SJCRH30 (cell line): ENCODE data around the gene CDON. TPM values are rescaled to one million over a fixed set of nuclear protein-coding genes. Genes with fewer than 3 reads are reported as not detected.
"Not testable (repeated sequence)": the region's sequence is repeated elsewhere in the genome, so short reads cannot be mapped to it uniquely, and the experiment has no call there.

ENCODE experiments used
- DNase-seq, 2 experiments: peaks; one replicate each; pipeline ENCODE4 v3.0.0-alpha.2; 2015 to 2020
- H3K27ac ChIP-seq: fragments of 250-450 bp; sonication (Bioruptor Pico); 2 replicates; pipeline ENCODE4 v1.5.1; 2020; ENCODE audit warnings: mild to moderate bottlenecking, moderate library complexity
- H3K27me3 ChIP-seq: fragments of 250-450 bp; sonication (Bioruptor Pico); 2 replicates; pipeline ENCODE4 v1.5.1; 2020; ENCODE audit warnings: mild to moderate bottlenecking, moderate library complexity
- H3K36me3 ChIP-seq: fragments of 250-450 bp; sonication (Bioruptor Pico); 2 replicates; pipeline ENCODE4 v1.5.1; 2020; ENCODE audit warnings: mild to moderate bottlenecking, moderate library complexity
- H3K4me1 ChIP-seq: fragments of 250-450 bp; sonication (Bioruptor Pico); 2 replicates; pipeline ENCODE4 v1.5.1; 2020; ENCODE audit warnings: mild to moderate bottlenecking, moderate library complexity
- H3K4me3 ChIP-seq: fragments of 250-450 bp; sonication (Bioruptor Pico); 2 replicates; pipeline ENCODE4 v1.5.1; 2020; ENCODE audit warnings: mild to moderate bottlenecking, moderate library complexity
- H3K9me3 ChIP-seq: fragments of 250-450 bp; sonication (Bioruptor Pico); replicated peaks from 2 replicates; pipeline ENCODE4 v1.5.1; 2020; ENCODE audit warnings: mild to moderate bottlenecking, moderate library complexity
- total RNA-seq: library from RNA; depleted of rRNA; stranded (reverse); fragments of >200 nt; shearing (Covaris generic); gene quantifications from 2 replicates; pipeline ENCODE4 v1.2.3, GENCODE V29; 2014; rRNA removed

CDON gene
- total RNA-seq, 1 experiment from 2014 or later: 76.1 TPM

- Histone ChIP-seq H3K9me3 (no peaks in the 10 kb centered on the region), H3K27me3 (no peaks in the 10 kb centered on the region), H3K4me3 (no peak overlapping the region), H3K36me3 (no peaks in the 10 kb centered on the region), H3K4me1 (no peaks in the 10 kb centered on the region), H3K27ac (no peak overlapping the region)
- DNase-seq: no peak
These were observed 144.4 kb downstream of the CDON start for GRCh38 chr11:125918140-125918840.

GRCh38 chr11:125916683-125917347 lies 145.9 kb downstream of the CDON start:
- H3K27me3 ChIP-seq: no peaks in the 10 kb centered on the region
- no peak for DNase-seq
- no peaks in the 10 kb centered on the region for H3K4me1 ChIP-seq

GRCh38 chr11:125914601-125915000 lies 148.1 kb downstream of the CDON start:
- H3K36me3 ChIP-seq, H3K4me1 ChIP-seq, H3K27ac ChIP-seq, H3K9me3 ChIP-seq, H3K4me3 ChIP-seq, H3K27me3 ChIP-seq, DNase-seq: not testable (repeated sequence)

More at GRCh38 chr11:125916683-125917347, 145.9 kb downstream of the CDON start:
- no peak overlapping the region for H3K27ac ChIP-seq
- H3K9me3 ChIP-seq: no peaks in the 10 kb centered on the region
- no peak overlapping the region for H3K4me3 ChIP-seq
- H3K36me3 ChIP-seq: no peaks in the 10 kb centered on the region

GRCh38 chr11:125910226-125910849 lies 152.3 kb downstream of the CDON start:
- Histone ChIP-seq H3K9me3 (no peaks in the 10 kb centered on the region), H3K36me3 (no peaks in the 10 kb centered on the region), H3K4me3 (no peak overlapping the region), H3K27ac (no peak overlapping the region), H3K4me1 (no peaks in the 10 kb centered on the region), H3K27me3 (no peaks in the 10 kb centered on the region)
- DNase-seq: no peak

Other genes with a start within 250 kb of the CDON start
- not detected in 2 replicates for gene PATE4, start 229.6 kb downstream of the CDON start, total RNA-seq
- 2.0 and 2.2 TPM in 2 replicates for gene HYLS1, start 175.2 kb downstream of the CDON start, total RNA-seq
- 10.1 and 10.3 TPM in 2 replicates for gene PUS3, start 159.7 kb downstream of the CDON start, total RNA-seq
- gene DDX25, start 158.4 kb downstream of the CDON start, total RNA-seq: 0.18 TPM in 1 of 2 replicates, not detected in the other
- 0.02 TPM in 1 of 2 replicates, not detected in the other for gene VSIG10L2, start 116.8 kb downstream of the CDON start, total RNA-seq
- 23.5 and 26.6 TPM in 2 replicates for gene RPUSD4, start 148.8 kb upstream of the CDON start, total RNA-seq
- gene FAM118B, start 148.9 kb upstream of the CDON start, total RNA-seq: 19.6 and 24.5 TPM in 2 replicates
- 53.4 and 54.2 TPM in 2 replicates for gene SRPRA, start 206.0 kb upstream of the CDON start, total RNA-seq
- 21.9 and 23.8 TPM in 2 replicates for gene FOXRED1, start 206.3 kb upstream of the CDON start, total RNA-seq
- 0.76 and 1.1 TPM in 2 replicates for gene TIRAP, start 220.2 kb upstream of the CDON start, total RNA-seq
- gene DCPS, start 241.2 kb upstream of the CDON start, total RNA-seq: 21.3 and 24.5 TPM in 2 replicates